Fibroblast of lung (primary cell): ENCODE data around the gene CNTN1.

ENCODE experiments used
- EZH2 ChIP-seq: IDR thresholded peaks from 2 replicates; pipeline ENCODE4 v1.5.1; 2012; ENCODE audit warnings: low read length, control low read depth, mild to moderate bottlenecking; ENCODE audit errors: missing control alignments
- TF ChIP-seq, protein P1 (sequence below), 2 donors: IDR thresholded peaks in 1 of 2; conservative IDR thresholded peaks in 1 of 2; 1 replicate in 1 of 2; 2 replicates in 1 of 2; pipeline ENCODE4 v1.5.1; 2011 to 2012; ENCODE audit warnings: low read length in 2 of 2, control low read depth in 1 of 2, inconsistent platforms in 1 of 2, low read depth in 1 of 2, mild to moderate bottlenecking in 1 of 2

DNA sequence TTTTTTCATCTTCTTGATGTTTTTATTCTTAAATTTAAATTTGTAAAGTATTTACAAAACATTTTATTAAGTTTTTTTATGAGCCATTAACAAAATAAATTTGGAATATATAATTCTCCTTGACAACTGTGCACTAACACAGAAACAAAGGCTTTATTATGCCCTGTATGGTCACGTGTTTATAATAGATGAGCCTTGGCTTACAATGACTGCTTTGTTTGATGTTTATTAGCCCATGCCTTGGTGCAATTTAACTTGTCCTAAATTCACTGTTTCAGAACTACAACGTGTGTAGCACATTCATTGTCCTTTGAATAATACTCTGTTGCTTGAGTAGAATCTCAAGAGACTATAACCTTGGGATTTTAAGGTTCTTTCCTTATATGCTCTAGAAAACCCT, 59.8 kb downstream of the CNTN1 start:
- TF ChIP-seq, protein P1, sequence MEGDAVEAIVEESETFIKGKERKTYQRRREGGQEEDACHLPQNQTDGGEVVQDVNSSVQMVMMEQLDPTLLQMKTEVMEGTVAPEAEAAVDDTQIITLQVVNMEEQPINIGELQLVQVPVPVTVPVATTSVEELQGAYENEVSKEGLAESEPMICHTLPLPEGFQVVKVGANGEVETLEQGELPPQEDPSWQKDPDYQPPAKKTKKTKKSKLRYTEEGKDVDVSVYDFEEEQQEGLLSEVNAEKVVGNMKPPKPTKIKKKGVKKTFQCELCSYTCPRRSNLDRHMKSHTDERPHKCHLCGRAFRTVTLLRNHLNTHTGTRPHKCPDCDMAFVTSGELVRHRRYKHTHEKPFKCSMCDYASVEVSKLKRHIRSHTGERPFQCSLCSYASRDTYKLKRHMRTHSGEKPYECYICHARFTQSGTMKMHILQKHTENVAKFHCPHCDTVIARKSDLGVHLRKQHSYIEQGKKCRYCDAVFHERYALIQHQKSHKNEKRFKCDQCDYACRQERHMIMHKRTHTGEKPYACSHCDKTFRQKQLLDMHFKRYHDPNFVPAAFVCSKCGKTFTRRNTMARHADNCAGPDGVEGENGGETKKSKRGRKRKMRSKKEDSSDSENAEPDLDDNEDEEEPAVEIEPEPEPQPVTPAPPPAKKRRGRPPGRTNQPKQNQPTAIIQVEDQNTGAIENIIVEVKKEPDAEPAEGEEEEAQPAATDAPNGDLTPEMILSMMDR (conservative IDR thresholded peaks at IDR 0.05 in 1 of 2, IDR thresholded peaks at IDR 0.05 in 1 of 2; ENCODE audit: low read depth in 1 of 2, low read length in 2 of 2) = no peak
- no peak for TF ChIP-seq EZH2
